Skin epidermis (tissue), 12 donors: ENCODE measurements around the gene DDX51.

Experiments used
- H3K27ac ChIP-seq, 21 experiments: fragments of 200-600 bp; sonication (generic) in 11 of 21; one replicate each; pipeline ENCODE4 v1.5.0; 2020; ENCODE audit warnings: mild to moderate bottlenecking in 3 of 21, inconsistent platforms in 2 of 21, moderate library complexity in 2 of 21
- H3K4me3 ChIP-seq, 7 experiments: fragments of 200-600 bp; sonication (generic) in 2 of 7; one replicate each; pipeline ENCODE4 v1.5.0; 2020; ENCODE audit warnings: inconsistent platforms in 2 of 7, mild to moderate bottlenecking in 2 of 7, moderate library complexity in 1 of 7

The DDX51 gene

DNA sequence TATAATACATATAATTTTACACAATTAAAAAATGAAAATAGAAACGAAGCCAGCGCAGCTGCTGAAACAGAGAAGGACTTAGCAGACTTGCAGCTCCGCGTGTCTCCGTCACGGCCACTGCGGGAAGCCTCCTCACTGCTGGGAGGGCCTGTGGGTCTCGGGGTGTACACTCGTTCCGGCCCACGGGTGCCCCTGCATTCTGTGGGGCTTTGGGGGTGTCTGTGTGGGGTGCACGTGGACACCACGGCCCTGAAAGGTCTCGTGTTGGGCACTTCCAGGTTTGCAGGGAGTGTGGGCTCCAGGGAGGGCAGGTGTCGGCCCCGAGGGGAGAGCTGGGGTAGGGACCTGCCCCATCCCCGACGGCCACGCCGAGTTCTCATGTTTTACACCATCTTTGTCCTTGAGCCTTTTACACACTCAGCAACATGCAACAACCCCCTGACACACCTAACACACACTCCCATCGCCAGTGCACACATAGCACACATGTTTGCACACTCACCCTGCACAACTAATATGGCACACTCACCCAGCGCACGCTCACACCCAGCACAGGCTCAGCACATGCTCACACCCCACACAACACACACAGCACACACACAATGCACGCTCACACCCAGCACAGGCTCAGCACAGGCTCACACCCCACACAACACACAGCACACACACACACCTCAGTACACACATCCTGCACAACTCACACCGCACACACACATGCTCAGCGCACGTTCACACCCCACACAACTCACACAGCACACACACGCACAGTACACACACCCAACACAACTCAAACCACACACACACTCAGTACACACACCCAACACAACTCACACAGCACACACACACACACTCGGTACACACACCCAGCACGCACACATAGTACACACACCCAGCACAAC lies 36.8 kb upstream of the DDX51 start:
- no peak overlapping the region for H3K4me3 ChIP-seq
- no peak overlapping the region for H3K27ac ChIP-seq

- no peak overlapping the region for H3K27ac ChIP-seq
- no peak overlapping the region for H3K4me3 ChIP-seq
These were observed 35.6 kb upstream of the DDX51 start for GRCh38 chr12:132179431-132180362.

DNA sequence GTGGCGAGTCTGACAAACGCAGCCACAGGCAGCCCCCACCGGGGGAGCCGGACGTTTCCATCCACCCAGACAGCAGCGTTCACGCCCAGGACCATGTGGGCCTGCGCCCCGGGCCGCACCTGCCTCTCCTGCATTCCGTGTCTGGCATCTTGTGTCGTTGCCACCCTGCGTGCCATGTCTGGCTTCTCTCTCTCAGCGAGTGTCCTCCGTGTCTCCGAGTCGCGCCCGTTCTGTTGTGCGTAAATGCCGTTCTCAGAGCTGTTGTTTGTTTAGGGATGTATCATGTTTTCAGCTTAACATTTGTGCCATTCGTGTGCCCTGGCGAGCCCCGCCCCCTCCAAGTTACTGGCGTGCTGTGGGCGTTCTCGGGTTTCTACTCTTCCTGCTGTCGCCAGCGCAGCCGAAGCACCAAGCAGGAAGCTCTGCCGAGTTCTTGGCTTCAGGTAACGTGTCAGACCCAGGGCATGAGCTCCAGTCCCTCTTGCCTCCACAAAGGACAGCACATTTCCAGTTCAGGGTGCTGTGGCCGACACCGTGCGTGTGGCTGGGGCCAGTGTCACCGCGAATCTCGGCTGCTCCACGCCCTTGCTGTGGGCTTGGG lies 34.8 kb upstream of the DDX51 start:
- H3K27ac ChIP-seq: peak overlapping the region in 1 of 21 experiments; percentile 19
- H3K4me3 ChIP-seq: no peak overlapping the region

- peak overlapping the region in 1 of 21 experiments; percentile 19 for H3K27ac ChIP-seq
These were observed 34.2 kb upstream of the DDX51 start for GRCh38 chr12:132178316-132178715.

DNA sequence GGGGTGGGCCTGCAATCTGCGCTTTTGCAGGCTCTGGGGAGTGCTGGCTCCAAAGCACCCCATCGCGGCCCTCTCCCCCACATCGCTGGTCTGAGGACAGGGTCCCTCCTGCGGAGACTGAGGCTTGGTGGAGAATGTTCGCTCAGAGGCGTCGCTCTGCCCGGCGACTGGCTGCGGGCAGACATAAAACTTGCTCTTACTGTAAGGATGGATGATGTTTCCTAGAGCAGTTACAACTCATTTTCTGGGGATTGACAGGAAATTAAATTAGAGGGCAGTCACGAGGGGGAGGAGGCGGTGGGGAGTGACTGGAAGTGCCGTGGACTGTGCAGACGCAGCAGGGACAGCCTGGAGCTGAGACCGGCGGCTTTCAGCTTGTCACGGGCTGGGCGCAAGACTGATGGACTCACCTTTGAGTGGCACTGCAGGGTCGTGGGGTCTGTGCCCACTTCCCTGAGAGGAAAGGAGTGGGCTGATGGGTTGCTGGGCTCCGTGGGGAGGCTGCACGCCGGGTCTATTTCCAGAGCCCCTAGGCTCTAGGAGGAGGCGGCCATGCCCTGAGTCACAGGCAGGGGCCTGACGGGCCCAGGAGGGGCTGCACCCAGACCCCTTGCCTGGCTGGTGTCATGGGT lies 32.9 kb upstream of the DDX51 start:
- Histone ChIP-seq H3K4me3 (no peak overlapping the region), H3K27ac (no peak overlapping the region)

More at GRCh38 chr12:132178316-132178715, 34.2 kb upstream of the DDX51 start:
- H3K4me3 ChIP-seq: no peak overlapping the region

DNA sequence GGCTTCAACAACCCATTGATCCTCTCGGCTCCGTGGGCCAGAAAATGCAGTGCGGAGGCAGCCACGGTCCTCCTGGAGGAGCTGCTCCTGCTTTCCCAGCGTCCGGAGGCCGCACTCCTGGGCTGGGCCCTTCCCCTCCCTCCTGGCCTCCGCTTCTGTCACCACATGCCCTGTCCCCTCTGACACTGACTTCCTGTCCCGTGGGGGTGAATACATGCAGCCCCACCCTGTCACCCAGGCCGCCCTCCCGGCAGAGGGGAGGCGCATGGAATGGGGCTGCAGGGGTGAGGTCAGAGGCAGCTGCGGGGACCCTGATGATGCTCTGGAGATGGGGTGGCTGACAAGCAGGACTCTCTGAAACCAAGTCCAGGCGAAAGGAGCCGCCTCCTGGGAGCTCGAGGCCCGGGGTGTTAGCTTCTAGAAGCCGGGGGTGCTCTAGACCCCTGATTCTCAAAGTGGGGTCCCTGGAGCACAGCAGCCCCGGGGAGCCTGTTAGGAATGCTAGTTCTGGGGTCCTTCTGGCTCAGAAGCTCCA lies 32.3 kb upstream of the DDX51 start:
- H3K4me3 ChIP-seq: no peak overlapping the region

GRCh38 chr12:132175496-132176384 lies 31.6 kb upstream of the DDX51 start:
- Histone ChIP-seq H3K27ac (no peak overlapping the region), H3K4me3 (no peak overlapping the region)

More for the DNA sequence above, 32.3 kb upstream of the DDX51 start:
- no peak overlapping the region for H3K27ac ChIP-seq

- Histone ChIP-seq H3K4me3 (no peak overlapping the region), H3K27ac (no peak overlapping the region)
These were observed 30.8 kb upstream of the DDX51 start for GRCh38 chr12:132174839-132175490.

GRCh38 chr12:132174015-132174838 lies 30.1 kb upstream of the DDX51 start:
- Histone ChIP-seq H3K4me3 (no peak overlapping the region), H3K27ac (no peak overlapping the region)

DNA sequence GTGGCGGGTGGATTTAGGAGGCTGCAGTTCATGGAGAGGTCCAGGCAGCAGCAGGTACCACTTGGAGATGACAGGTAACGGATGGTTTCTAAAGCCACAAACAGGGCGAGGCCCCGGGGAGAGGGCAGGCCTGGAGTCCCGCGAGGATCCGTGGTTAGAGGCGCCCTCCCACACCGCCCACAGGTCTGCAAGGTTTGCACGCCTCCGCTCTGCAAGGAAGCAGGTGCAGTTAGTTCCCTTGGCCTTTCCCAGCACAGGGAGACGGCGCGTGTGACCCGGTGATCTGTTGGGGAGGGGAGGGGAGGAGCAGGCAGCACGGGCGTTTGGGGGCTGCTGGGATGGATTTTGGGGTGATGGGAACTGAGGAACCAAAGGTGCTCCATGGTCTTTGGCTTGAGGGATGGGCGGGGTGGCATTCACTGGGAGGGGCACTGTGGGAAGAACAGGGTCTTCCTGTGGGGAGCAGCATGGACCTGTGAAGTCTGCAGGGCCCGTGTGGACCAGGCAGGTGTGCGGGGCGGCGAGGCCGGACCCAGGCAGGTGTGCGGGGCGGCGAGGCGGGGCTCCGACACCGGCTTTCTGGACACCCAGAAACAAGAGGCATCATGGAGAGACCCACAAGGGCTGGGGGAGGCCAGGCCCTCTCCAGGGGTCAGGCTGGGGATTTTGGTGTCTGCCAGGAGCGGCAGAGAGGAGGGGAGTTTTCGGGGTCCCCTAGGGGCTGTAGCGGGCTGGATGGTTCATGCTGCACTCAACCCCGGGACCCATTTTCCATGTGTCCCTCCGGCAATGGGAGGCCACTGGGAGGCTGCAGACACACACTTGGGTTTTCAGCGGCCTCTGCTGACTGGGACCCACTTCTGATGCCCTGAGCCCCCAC lies 29.3 kb upstream of the DDX51 start:
- H3K27ac ChIP-seq: no peak overlapping the region
- no peak overlapping the region for H3K4me3 ChIP-seq

GRCh38 chr12:132172619-132173018 lies 28.5 kb upstream of the DDX51 start:
- no peak overlapping the region for H3K27ac ChIP-seq
- H3K4me3 ChIP-seq: no peak overlapping the region

DNA sequence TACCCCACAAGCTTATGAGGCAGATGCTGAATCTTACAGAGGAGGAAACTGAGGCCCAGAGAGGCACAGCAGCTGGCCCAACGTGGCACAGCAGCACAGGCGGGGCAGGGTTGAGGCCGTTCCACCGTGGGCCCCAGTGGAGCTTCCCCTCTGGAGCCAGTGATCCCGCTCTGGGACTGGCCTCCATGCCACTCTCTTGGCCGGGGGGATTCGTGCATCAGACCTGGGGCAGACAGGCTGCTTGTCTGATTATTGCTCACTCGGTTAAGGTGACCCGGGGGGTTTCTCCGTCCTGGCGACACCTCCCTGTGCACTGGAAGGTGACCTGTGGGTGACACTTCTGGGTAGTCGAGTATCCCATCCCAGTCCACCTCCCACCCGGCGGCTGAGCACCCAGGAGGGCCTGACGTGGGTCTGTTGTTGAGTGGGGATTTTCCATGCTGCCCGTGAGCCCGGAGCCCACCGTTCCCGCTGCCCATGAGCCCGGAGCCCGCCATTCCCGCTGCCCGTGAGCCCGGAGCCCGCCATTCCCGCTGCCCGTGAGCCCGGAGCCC lies 27.9 kb upstream of the DDX51 start:
- H3K27ac ChIP-seq: no peak overlapping the region
- no peak overlapping the region for H3K4me3 ChIP-seq

- Histone ChIP-seq H3K27ac (no peak overlapping the region), H3K4me3 (no peak overlapping the region)
These were observed 27.3 kb upstream of the DDX51 start for GRCh38 chr12:132171293-132171967.

DNA sequence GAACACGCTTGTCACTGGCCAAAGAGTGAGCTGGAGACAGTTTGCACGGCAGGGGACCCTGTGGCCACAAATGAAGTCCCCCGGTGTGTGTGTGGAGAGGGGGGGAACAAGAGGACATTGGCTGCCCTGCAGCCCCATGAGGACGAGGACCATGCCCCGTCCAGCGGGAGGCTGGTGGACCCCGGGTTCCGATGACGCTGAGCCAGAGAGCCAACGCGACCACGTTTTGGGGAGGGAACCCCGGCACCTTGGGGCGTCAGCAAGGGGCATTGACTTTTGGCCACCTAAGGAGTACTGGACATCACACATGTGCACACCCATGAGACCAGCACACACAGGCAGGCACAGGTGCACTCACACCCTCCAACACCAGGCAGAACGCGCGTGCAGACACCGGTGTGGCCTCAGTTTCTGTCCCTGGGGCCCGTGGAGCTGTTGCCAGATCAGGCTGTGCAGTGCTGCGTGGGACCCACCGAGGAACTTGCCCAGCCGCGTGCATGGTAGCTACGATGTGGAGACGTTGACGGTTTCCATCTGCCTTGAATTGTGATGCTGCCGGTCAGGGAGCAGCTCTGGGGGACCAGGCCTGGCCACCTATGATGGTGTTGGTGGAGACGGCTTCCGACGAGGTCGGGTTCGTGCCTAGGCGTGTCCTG lies 26.6 kb upstream of the DDX51 start:
- no peak overlapping the region for H3K4me3 ChIP-seq
- no peak overlapping the region for H3K27ac ChIP-seq
